GM21515 (cell line): ENCODE results near the gene ZNF688.

Source experiments
- ATAC-seq: cut with Tn5 transposase; IDR thresholded peaks from one replicate; pipeline ENCODE4 v1.9.1; 2021; ENCODE audit not compliant: unreplicated experiment

Gene ZNF688

DNA sequence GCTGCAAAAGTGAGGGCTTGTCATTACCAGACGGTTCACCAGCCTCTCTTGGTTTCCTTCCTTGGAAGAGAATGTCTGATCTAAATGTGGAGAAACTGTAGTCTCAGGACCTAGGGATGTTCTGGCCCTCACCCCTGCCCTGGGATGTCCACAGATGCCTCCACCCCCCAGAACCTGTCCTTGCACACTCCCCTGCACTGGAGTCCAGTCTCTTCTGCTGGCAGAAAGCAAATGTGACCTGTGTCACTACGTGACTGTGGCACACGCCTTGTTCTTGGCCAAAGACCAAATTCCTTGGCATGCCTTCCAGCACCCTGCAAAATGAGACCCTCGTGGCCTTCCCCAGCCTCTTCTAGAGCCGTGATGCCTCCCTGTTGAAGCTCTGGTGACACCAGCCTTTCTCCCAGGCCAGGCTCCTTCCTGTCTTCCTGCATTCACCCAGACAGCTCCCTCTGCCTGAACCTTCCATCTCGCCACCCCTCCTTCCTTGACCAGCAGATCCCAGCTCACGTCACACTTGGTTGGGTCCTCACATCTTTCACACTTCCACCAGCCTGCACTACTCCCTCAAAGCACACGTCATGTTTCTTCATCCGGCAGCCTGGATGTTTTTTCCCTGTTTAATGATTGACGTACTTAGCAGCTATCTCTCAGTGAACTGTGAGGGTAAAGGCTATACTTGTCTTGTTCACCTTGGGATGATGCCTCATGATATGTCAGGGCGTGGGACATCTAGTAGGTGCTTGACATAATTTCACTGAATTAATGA lies 49.5 kb downstream of the ZNF688 start:
- ATAC-seq, result no peak

- no peak for ATAC-seq
Measured at GRCh38 chr16:30521476-30521872, 50.0 kb downstream of the ZNF688 start.
